H1 (cell line): ENCODE results near the gene PLCB4. TPM values are rescaled to one million over a fixed set of nuclear protein-coding genes. Genes with fewer than 3 reads are reported as not detected.

Source experiments
- BCL11A ChIP-seq, 2 experiments: IDR thresholded peaks; one replicate each; pipeline ENCODE4 v1.6.1; 2011; ENCODE audit warnings: low read depth in 2 of 2, low read length in 2 of 2, mild to moderate bottlenecking in 2 of 2
- CHD7 ChIP-seq: fragments of 300-600 bp; sonication (generic); IDR thresholded peaks from 2 replicates; pipeline ENCODE4 v1.7.1; 2012; ENCODE audit warnings: low read length, moderate library complexity, mild to moderate bottlenecking, inconsistent platforms; ENCODE audit not compliant: insufficient replicate concordance
- CTBP2 ChIP-seq: IDR thresholded peaks from 2 replicates; pipeline ENCODE4 v1.7.0; 2011; ENCODE audit warnings: borderline replicate concordance, mild to moderate bottlenecking, moderate library complexity, mixed read lengths, low read length; ENCODE audit not compliant: insufficient read depth, insufficient read length
- FOSL1 ChIP-seq: IDR thresholded peaks from 2 replicates; pipeline ENCODE4 v1.6.1; 2011; ENCODE audit warnings: mild to moderate bottlenecking, low read depth, low read length, moderate library complexity; ENCODE audit not compliant: insufficient read depth
- ZNF274 ChIP-seq: IDR thresholded peaks from 2 replicates; pipeline ENCODE4 v1.7.0; 2012; ENCODE audit warnings: low read length, borderline replicate concordance; ENCODE audit errors: extremely low read depth
- polyA plus RNA-seq, 7 experiments: library from polyadenylated mRNA; depleted of rRNA in 3 of 7; stranded (reverse) in 5 of 7; unstranded in 2 of 7; fragments of >200 nt in 5 of 7; fragments of 200-250 nt in 2 of 7; gene quantifications; 1 replicate in 5 of 7; 2 replicates in 1 of 7; 4 replicates in 1 of 7; pipeline versions ENCODE4 v1.2.1 to v1.2.3, GENCODE V29; 2011 to 2013; ENCODE audit warnings: missing spikeins in 2 of 7, mixed read lengths in 2 of 7
- total RNA-seq: library from RNA; stranded (reverse); fragmentation: NEBNext Ultra II Directional; extraction: Animal tissue kit (Norgen Biotek cat#: 25700); gene quantifications from 2 replicates; pipeline ENCODE4 v1.2.1, GENCODE V29; 2021

PLCB4 gene
- total and polyA plus RNA-seq, 2 of the 8 experiments (the other 6 are each of a cell fraction or from before 2014, with no cell fraction given): 3.2 to 14.1 TPM

GRCh38 chr20:9082741-9083140, 13.9 kb downstream of the PLCB4 start (continued):
- TF ChIP-seq CHD7 (no peak), CTBP2 (no peak), FOSL1 (no peak), BCL11A (IDR thresholded peaks at IDR 0.05; ENCODE audit: low read depth in 2 of 2, low read length in 2 of 2) (no peak), ZNF274 (no peak)
